GM18508 (cell line): ENCODE results near the gene SLC7A4.

Source experiments
- ATAC-seq: cut with Tn5 transposase; IDR thresholded peaks from one replicate; pipeline ENCODE4 v1.9.1; 2021; ENCODE audit warnings: moderate number of reproducible peaks; ENCODE audit not compliant: insufficient read depth, unreplicated experiment

The SLC7A4 gene

GRCh38 chr22:20990184-20991180 is 41.9 kb downstream of the SLC7A4 start:
- ATAC-seq: no peak

DNA sequence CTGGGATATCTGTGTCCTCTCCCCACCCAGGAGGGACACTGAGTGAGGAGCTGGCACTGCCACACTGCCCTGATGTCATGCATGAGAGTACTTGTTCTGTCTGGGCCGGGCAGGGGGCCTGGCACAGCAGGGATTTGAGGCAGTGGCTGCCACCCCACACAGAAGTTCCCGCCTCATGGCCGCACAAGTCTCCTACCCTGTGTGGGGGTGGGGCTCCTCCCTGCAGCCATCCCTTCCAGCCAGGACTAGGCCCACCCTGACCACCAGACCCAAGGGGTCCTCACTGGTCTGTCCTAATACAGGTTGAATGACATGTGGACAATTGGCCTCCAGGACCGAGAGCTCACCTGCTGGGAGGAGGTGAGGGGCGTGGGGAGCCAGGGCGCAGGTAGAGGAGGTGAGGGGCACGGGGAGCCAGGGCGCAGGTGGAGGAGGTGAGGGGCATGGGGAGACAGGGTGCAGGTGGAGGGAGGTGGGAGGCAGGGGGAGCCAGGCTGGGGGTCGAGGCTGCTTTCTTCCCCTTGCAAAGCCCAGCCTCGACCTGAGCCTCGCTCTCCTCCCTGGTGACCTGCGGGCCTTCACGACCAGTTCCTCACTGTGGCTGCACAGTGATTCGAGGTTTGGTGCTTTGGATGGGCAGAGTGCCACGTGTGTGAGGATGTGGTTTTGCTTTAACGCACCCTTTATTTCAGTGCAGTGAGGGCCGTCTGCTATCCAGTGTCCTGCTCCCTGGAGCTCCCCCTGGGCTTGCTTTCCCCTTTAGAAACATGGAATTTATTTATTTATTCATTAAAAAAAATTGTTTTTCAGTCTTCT is 42.8 kb downstream of the SLC7A4 start:
- no peak for ATAC-seq

DNA sequence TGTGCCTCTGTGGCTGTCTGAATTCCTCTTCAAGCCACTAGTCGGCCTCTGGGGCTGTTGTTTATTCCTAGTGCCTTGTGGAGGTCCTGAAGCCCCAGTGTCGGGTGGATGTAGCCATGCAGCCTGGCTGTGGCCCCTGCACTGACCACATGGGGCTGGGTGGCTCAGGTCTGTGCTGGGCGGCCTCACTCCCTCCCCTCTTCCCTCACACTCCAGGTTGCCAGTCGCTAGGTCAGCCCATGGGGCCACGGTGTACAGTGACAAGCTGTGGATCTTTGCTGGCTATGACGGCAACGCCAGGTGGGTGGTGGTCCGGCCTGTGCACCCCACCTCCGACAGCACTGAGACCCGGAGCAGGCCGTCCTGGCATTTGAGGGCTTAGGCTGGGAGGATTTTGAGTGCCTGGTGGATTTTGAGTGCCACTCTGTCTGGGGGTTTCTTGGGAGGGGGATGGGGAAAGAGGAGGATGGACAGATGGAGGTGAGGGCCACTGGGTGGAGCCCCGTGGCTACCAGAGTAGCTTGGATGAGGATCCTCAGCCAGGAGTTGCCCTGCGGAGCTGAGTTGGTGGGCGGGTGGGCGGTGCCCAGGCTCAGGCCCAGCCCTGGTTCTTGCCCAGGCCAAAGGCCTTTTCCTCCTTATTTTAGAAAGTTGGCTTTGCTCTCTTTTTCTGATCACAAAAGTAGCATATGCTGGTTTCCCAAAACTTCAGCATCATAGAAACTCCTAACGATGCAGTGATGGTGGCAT is 43.6 kb downstream of the SLC7A4 start:
- ATAC-seq: no peak

DNA sequence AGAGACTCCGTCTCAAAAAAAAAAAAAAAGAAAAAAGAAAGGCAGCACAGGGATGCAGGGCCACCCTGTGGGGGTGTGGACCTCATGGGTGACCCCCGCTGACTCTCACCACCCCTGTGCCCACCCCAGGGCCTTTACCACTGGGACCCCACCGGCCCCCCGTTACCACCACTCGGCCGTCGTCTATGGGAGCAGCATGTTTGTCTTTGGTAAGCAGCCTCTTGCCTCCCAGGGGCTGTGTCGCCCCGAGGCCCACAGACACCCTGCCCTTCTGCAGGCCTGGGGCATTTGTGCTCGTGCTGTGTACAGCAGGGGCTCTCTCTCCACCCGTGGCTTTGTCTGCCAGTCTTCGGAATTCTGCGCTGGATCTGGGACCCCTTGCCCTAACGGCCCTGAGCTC is 45.0 kb downstream of the SLC7A4 start:
- no peak for ATAC-seq

GRCh38 chr22:20986365-20986764 is 46.0 kb downstream of the SLC7A4 start:
- ATAC-seq: no peak

- no peak for ATAC-seq
Observed at GRCh38 chr22:20985720-20986119, 46.6 kb downstream of the SLC7A4 start.

DNA sequence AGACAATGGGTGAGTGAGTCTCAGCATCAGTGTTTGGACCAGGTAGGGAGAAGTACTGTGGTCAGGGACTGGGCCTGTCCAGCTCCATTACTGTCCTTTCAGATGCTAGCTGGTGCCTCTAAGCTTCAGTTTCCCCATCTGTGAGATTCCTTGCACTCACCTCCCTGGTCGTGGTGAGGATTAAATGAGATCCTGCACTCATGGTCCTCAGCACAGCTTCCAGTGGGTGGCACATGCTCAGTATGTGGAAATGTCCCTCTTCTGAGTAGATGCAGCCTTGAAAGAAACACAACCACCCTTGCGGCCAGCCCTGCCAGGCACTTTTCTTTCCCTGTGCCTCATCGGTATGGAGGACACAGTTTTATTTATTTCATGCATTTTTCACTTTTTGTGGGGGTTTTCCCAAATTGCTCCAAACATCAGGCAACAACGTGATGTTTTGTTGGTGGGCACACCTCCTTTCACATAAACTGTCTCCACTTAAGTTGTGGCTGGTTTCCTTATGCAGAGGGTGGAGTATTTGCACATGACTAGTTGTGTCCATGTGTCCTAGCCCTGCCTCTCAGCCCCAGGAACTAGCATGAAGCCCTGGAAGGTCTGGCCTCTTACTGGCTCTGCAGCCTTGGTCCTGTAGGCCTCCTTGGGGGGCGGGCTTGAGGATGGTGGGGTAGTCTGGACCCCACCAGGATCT is 49.1 kb downstream of the SLC7A4 start:
- ATAC-seq: no peak

GRCh38 chr22:20982563-20982882 is 49.8 kb downstream of the SLC7A4 start:
- ATAC-seq: no peak

DNA sequence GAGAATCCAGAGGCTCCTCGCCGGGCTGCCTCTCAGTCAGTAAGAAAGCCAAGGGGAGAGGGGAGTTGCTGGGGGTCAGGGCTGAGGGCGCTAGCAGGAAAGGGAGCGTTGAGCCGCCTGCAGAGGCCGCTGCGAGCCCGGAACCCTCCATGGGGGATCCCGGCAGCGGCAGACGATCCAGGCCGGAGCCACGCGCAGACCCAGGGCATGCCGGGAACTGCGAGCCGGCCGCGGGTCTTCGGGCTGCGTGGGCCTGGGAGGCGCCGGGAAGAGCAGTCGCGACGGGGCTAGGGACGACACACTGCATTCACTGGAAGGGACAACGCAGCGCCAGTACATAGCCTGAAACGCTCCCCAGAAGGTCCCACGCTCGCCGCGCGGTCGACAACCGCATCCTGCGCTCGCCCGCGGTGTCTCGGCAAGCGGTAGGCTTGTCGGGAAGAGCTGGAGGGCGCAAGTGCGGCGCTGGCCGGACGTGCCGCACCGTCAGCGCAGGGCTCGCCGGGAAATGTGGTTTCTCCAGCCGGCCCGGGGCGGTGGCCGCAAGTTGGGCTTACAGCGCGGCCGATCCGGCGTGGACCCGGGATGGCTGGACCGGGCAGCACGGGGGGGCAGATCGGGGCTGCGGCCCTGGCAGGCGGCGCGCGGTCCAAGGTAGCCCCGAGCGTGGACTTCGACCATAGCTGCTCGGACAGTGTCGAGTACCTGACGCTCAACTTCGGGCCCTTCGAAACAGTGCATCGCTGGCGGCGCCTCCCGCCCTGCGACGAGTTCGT is 50.4 kb downstream of the SLC7A4 start, which contains the start of gene LZTR1:
TSS of gene LZTR1 (plus strand) at position 511 of the 776 bp plus-strand sequence. CDS start at position 586, 75 bp downstream.
- ATAC-seq: no peak

GRCh38 chr22:20980938-20981722 is 51.2 kb downstream of the SLC7A4 start:
- no peak for ATAC-seq

DNA sequence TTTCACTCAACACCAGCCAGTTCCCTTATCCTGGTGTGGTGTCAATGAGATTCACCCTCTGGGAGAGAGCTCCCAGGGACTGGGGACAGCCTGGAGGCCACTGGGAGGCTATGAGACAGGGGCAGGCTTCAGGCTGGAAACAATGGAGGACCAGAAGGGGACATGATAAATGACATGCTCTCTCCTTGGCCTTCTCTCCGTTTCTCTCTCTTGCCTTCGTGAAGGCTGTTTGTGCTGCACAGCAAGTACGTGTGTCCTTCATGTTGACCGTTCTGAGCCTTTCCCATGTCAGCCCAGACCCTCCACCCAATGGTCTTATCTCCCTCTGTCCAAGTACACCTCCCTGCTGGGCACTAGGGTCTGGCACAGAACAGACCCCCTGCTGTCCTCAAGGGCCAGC is 51.8 kb downstream of the SLC7A4 start:
- ATAC-seq: no peak

GRCh38 chr22:20979940-20980453 is 52.4 kb downstream of the SLC7A4 start:
- no peak for ATAC-seq

DNA sequence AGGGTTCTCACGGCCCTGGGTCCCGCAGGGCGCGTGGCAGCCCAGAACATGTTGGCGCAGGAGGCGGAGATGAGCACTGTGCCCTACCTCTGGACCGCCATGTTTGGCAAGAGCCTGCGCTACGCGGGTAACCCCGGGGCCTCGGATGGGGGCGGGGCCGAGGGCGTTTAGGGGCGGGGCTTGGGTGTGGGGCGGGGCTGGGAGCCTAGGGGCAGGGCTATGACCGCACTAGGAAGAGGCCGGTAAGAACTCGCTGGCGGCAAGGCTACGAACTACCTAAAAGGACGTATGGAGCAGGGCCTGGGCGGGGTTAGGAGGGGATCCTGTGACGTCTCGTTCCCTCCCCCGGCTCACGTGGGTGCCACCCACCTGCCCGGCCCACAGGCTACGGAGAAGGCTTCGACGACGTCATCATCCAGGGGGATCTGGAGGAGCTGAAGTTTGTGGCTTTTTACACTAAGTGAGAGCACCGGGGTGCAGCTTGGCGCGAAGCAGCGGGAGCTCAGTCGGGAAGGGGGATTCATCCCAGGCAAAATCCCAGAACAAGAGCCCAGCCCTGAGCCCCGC is 53.0 kb downstream of the SLC7A4 start:
- ATAC-seq: no peak
